A549 (cell line): ENCODE data around the gene MFN2. TPM values are rescaled to one million over a fixed set of nuclear protein-coding genes. Genes with fewer than 3 reads are reported as not detected.
"Not testable (repeated sequence)": the region's sequence is repeated elsewhere in the genome, so short reads cannot be mapped to it uniquely, and the experiment has no call there.

ENCODE experiments used
- ATAC-seq, 2 experiments: fragments of 200-7000 bp in 1 of 2; fragments of >200 bp in 1 of 2; cut with Nextera tagmentation in 1 of 2; cut with Tn5 transposase in 1 of 2; 3 replicates each; pipeline versions ENCODE4 v1.8.0 to v1.9.1; 2018 to 2020; ENCODE audit warnings: mild to moderate bottlenecking in 1 of 2, moderate library complexity in 1 of 2
- CTCF ChIA-PET: fragments of 300-600 bp; sonication (Branson Sonifier 250); formaldehyde crosslinking; extraction: SDS; loops from one replicate; lab custom pipeline; 2021; ENCODE audit warnings: antibody characterized with exemption, inconsistent platforms; lab: Yijun Ruan, JAX
- POLR2A ChIA-PET: fragments of 350-600 bp; formaldehyde crosslinking; extraction: SDS; loops from one replicate; lab custom pipeline; 2021; ENCODE audit warnings: antibody characterized with exemption, inconsistent platforms; lab: Yijun Ruan, JAX
- DNase-seq, 2 experiments: peaks; one replicate each; pipeline versions ENCODE4 v3.0.0 to v3.0.0-alpha.2; 2011 to 2016; ENCODE audit warnings: low read depth in 1 of 2, low spot score in 1 of 2
- FAIRE-seq: peaks from 2 replicates; lab custom pipeline; 2011; peaks lifted over from hg19 to GRCh38; lab: Jason Lieb, UNC
- H3K27ac ChIP-seq, 2 experiments: fragments of >200 bp; sonication (Bioruptor Twin); formaldehyde crosslinking; 3 replicates each; pipeline ENCODE4 v1.5.1; 2016 to 2017
- H3K4me1 ChIP-seq: fragments of >200 bp; sonication (Bioruptor Twin); formaldehyde crosslinking; 3 replicates; pipeline ENCODE4 v1.6.1; 2016
- H3K4me2 ChIP-seq: fragments of >200 bp; sonication (Bioruptor Twin); formaldehyde crosslinking; 3 replicates; pipeline ENCODE4 v1.6.1; 2016
- H3K4me3 ChIP-seq: fragments of >200 bp; sonication (Bioruptor Twin); formaldehyde crosslinking; 3 replicates; pipeline ENCODE4 v1.5.1; 2016
- H3K9me3 ChIP-seq: fragments of >200 bp; sonication (Bioruptor Twin); formaldehyde crosslinking; 3 replicates; pipeline ENCODE4 v1.6.1; 2016
- BHLHE40 ChIP-seq: IDR thresholded peaks from 2 replicates; pipeline ENCODE4 v1.6.1; 2012; ENCODE audit warnings: low read depth, low read length, inconsistent platforms
- CHD4 ChIP-seq: fragments of 200-600 bp; sonication (generic); IDR thresholded peaks from 2 replicates; pipeline ENCODE4 v1.6.1; 2016; ENCODE audit warnings: antibody characterized with exemption, mild to moderate bottlenecking, borderline replicate concordance
- EHMT2 ChIP-seq: fragments of 200-600 bp; sonication (generic); IDR thresholded peaks from 2 replicates; pipeline ENCODE4 v1.6.1; 2016; ENCODE audit warnings: antibody characterized with exemption, low read depth, mild to moderate bottlenecking, moderate library complexity
- EP300 ChIP-seq, 2 experiments: fragments of >200 bp; sonication (Bioruptor Twin); formaldehyde crosslinking; IDR thresholded peaks; 2 replicates in 1 of 2; 3 replicates in 1 of 2; pipeline ENCODE4 v1.6.1; 2016 to 2017
- HOXA7 ChIP-seq: fragments of 250-450 bp; sonication (Bioruptor Pico); IDR thresholded peaks from 2 replicates; pipeline ENCODE4 v1.5.0; 2020; ENCODE audit warnings: mild to moderate bottlenecking, moderate library complexity
- HOXB13 ChIP-seq: fragments of 250-450 bp; sonication (Bioruptor Pico); IDR thresholded peaks from 2 replicates; pipeline ENCODE4 v1.5.0; 2020; ENCODE audit warnings: low read depth, mild to moderate bottlenecking, moderate library complexity
- JUN ChIP-seq, 2 experiments: fragments of >200 bp; sonication (Bioruptor Twin); formaldehyde crosslinking; IDR thresholded peaks; 2 replicates in 1 of 2; 3 replicates in 1 of 2; pipeline ENCODE4 v1.6.1; 2016 to 2017
- KDM1A ChIP-seq: fragments of 200-600 bp; sonication (generic); IDR thresholded peaks from 2 replicates; pipeline ENCODE4 v1.6.1; 2016; ENCODE audit warnings: low read depth, mild to moderate bottlenecking
- KDM5A ChIP-seq: fragments of 200-600 bp; sonication (generic); IDR thresholded peaks from 2 replicates; pipeline ENCODE4 v1.6.1; 2016; ENCODE audit warnings: antibody characterized with exemption, mild to moderate bottlenecking
- NPAS2 ChIP-seq: fragments of 250-450 bp; sonication (Bioruptor Pico); IDR thresholded peaks from 2 replicates; pipeline ENCODE4 v1.8.0; 2022; ENCODE audit warnings: mild to moderate bottlenecking, moderate library complexity, borderline replicate concordance
- PHF8 ChIP-seq: fragments of 200-600 bp; sonication (generic); IDR thresholded peaks from 2 replicates; pipeline ENCODE4 v1.6.1; 2016; ENCODE audit warnings: low read depth, mild to moderate bottlenecking, antibody characterized with exemption, moderate library complexity, borderline replicate concordance
- SREBF2 ChIP-seq: fragments of 450-650 bp; IDR thresholded peaks from 2 replicates; pipeline ENCODE4 v1.6.1; 2014; ENCODE audit warnings: mild to moderate bottlenecking, moderate library complexity
- USF2 ChIP-seq: fragments of 450-650 bp; IDR thresholded peaks from 2 replicates; pipeline ENCODE4 v1.6.1; 2014; ENCODE audit warnings: antibody characterized with exemption
- ZC3H11A ChIP-seq: fragments of 450-650 bp; IDR thresholded peaks from 2 replicates; pipeline ENCODE4 v1.6.1; 2014; ENCODE audit warnings: antibody characterized with exemption, mild to moderate bottlenecking
- ZFP36 ChIP-seq: fragments of 450-650 bp; IDR thresholded peaks from 2 replicates; pipeline ENCODE4 v1.6.1; 2014; ENCODE audit warnings: borderline replicate concordance; ENCODE audit not compliant: partially characterized antibody
- WGBS: methylation state at CpG from one replicate; pipeline ENCODE4 v1.1.6; 2017; ENCODE audit errors: missing lambda C conversion rate; 5-methylcytosine and 5-hydroxymethylcytosine counted together
- polyA plus RNA-seq, 4 experiments: library from polyadenylated mRNA; depleted of rRNA in 3 of 4; stranded (reverse); fragments of >200 nt; fragmentation: RNase III in 1 of 4; extraction: RNeasy Plus Mini Kit Qiagen cat#74134 plus additional on column Dnase treatment in 1 of 4; gene quantifications; 2 replicates in 3 of 4; 3 replicates in 1 of 4; pipeline ENCODE4 v1.2.3, GENCODE V29; 2011 to 2017
- TF ChIP-seq, protein P1 (sequence below): fragments of 200-600 bp; sonication (generic); IDR thresholded peaks from 2 replicates; pipeline ENCODE4 v1.6.1; 2016; ENCODE audit warnings: antibody characterized with exemption, mild to moderate bottlenecking, moderate library complexity
- TF ChIP-seq, protein P2 (sequence below): IDR thresholded peaks from 2 replicates; pipeline ENCODE4 v1.6.1; 2012
- TF ChIP-seq, protein P3 (sequence below): fragments of >200 bp; sonication (Bioruptor Twin); formaldehyde crosslinking; IDR thresholded peaks from 3 replicates; pipeline ENCODE4 v1.6.1; 2016

MFN2 gene
- polyA plus RNA-seq, 2 of the 4 experiments (the other 2 are of a cell fraction): 34.7 to 36.8 TPM

GRCh38 chr1:12007204-12007603, 27.0 kb downstream of the MFN2 start (continued):
- no peak for TF ChIP-seq USF2
- TF ChIP-seq, all 56 proteins: peak for 0

GRCh38 chr1:12008355-12008754, 28.1 kb downstream of the MFN2 start:
- H3K4me3 ChIP-seq, H3K4me1 ChIP-seq, H3K27ac ChIP-seq, H3K9me3 ChIP-seq, POLR2A ChIA-PET, H3K4me2 ChIP-seq, FAIRE-seq, CTCF ChIA-PET, DNase-seq, ATAC-seq: not testable (repeated sequence)
- WGBS: 90% methylated on average over 4 of the region's 33 CpGs

DNA sequence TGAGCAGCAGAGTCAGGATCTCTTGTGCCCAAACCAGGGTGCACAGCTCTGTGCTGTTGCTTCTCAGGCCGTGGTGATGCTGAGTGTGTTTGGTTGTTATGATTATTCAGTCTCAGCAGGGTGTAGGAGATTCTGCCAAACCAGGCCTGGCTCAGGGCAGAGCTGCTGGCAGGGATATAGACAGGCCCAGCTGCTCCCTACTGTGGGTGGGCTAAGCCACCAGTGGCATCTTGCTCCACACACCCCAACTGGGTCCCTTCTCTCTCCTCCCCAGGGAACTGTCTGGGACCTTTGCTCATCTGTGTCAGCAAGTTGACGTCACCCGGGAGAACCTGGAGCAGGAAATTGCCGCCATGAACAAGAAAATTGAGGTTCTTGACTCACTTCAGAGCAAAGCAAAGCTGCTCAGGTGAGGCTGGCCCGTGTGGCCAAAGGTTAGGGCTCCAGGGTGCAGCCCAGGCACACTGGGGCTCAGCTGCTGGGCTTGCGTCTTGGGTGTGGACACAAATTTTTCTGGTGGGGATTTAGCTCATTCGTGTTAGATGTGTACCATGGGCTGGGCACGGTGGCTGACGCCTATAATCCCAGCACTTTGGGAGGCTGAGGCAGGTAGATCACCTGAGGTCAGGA, 29.2 kb downstream of the MFN2 start:
- no peak overlapping the region for H3K4me3 ChIP-seq
- no peaks in the 10 kb centered on the region for H3K9me3 ChIP-seq
- no peak overlapping the region for H3K27ac ChIP-seq
- ATAC-seq: no peak; a peak in 1 of 6 replicates
- WGBS: 95% methylated on average over 8 of the region's 9 CpGs
- no peak overlapping the region for H3K4me2 ChIP-seq
- POLR2A ChIA-PET: interaction anchor here (2.1 kb wide), 1 partner anchor 10 kb away, joined by 8 read pairs; the partner anchor contains the start of gene MIIP
- H3K4me1 ChIP-seq: no peaks in the 10 kb centered on the region
- no peak for DNase-seq
- CTCF ChIA-PET: interaction anchor here (0.6 to 1.2 kb wide), 3 partner anchors 9 to 608 kb away, joined by 3 read pairs; partner anchors contain the start of gene DHRS3
- TF ChIP-seq, protein P1, sequence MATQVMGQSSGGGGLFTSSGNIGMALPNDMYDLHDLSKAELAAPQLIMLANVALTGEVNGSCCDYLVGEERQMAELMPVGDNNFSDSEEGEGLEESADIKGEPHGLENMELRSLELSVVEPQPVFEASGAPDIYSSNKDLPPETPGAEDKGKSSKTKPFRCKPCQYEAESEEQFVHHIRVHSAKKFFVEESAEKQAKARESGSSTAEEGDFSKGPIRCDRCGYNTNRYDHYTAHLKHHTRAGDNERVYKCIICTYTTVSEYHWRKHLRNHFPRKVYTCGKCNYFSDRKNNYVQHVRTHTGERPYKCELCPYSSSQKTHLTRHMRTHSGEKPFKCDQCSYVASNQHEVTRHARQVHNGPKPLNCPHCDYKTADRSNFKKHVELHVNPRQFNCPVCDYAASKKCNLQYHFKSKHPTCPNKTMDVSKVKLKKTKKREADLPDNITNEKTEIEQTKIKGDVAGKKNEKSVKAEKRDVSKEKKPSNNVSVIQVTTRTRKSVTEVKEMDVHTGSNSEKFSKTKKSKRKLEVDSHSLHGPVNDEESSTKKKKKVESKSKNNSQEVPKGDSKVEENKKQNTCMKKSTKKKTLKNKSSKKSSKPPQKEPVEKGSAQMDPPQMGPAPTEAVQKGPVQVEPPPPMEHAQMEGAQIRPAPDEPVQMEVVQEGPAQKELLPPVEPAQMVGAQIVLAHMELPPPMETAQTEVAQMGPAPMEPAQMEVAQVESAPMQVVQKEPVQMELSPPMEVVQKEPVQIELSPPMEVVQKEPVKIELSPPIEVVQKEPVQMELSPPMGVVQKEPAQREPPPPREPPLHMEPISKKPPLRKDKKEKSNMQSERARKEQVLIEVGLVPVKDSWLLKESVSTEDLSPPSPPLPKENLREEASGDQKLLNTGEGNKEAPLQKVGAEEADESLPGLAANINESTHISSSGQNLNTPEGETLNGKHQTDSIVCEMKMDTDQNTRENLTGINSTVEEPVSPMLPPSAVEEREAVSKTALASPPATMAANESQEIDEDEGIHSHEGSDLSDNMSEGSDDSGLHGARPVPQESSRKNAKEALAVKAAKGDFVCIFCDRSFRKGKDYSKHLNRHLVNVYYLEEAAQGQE: no peak
- TF ChIP-seq EP300 (IDR thresholded peaks at IDR 0.05): no peak
- no peak for TF ChIP-seq HOXB13 (CRISPR knock-in tag)
- TF ChIP-seq BHLHE40: no peak
- no peak for TF ChIP-seq SREBF2
- TF ChIP-seq ZC3H11A: no peak
- no peak for TF ChIP-seq PHF8
- no peak for TF ChIP-seq EHMT2
- TF ChIP-seq JUN (IDR thresholded peaks at IDR 0.05): no peak
- TF ChIP-seq, protein P2, sequence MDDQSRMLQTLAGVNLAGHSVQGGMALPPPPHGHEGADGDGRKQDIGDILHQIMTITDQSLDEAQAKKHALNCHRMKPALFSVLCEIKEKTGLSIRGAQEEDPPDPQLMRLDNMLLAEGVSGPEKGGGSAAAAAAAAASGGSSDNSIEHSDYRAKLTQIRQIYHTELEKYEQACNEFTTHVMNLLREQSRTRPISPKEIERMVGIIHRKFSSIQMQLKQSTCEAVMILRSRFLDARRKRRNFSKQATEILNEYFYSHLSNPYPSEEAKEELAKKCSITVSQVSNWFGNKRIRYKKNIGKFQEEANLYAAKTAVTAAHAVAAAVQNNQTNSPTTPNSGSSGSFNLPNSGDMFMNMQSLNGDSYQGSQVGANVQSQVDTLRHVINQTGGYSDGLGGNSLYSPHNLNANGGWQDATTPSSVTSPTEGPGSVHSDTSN: no peak
- no peak for TF ChIP-seq ZFP36
- no peak for TF ChIP-seq CHD4
- TF ChIP-seq HOXA7 (CRISPR knock-in tag): no peak
- TF ChIP-seq NPAS2 (CRISPR knock-in tag): no peak
- TF ChIP-seq KDM1A: no peak
- TF ChIP-seq KDM5A: no peak
- TF ChIP-seq, protein P3, sequence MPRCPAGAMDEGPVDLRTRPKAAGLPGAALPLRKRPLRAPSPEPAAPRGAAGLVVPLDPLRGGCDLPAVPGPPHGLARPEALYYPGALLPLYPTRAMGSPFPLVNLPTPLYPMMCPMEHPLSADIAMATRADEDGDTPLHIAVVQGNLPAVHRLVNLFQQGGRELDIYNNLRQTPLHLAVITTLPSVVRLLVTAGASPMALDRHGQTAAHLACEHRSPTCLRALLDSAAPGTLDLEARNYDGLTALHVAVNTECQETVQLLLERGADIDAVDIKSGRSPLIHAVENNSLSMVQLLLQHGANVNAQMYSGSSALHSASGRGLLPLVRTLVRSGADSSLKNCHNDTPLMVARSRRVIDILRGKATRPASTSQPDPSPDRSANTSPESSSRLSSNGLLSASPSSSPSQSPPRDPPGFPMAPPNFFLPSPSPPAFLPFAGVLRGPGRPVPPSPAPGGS: no peak
- FAIRE-seq: no peak
